IMR-90 (cell line): ENCODE results near the gene RAP1GAP.

Experiments
- CEBPB ChIP-seq: IDR thresholded peaks from 2 replicates; pipeline ENCODE4 v1.6.1; 2012; ENCODE audit warnings: low read depth, low read length, improper control_type of control experiment
- CTCF ChIP-seq: conservative IDR thresholded peaks from 2 replicates; pipeline ENCODE4 v1.5.1; 2012; ENCODE audit warnings: mild to moderate bottlenecking, low read depth, low read length, improper control_type of control experiment
- FOS ChIP-seq: fragments of 150-350 bp; IDR thresholded peaks from 2 replicates; pipeline ENCODE4 v1.6.1; 2016; ENCODE audit warnings: low read depth, low read length
- MAFK ChIP-seq: IDR thresholded peaks from 2 replicates; pipeline ENCODE4 v1.6.1; 2012; ENCODE audit warnings: low read depth, low read length, improper control_type of control experiment
- MAZ ChIP-seq: IDR thresholded peaks from 2 replicates; pipeline ENCODE4 v1.6.1; 2012; ENCODE audit warnings: low read depth, mild to moderate bottlenecking, low read length, improper control_type of control experiment, moderate library complexity, borderline replicate concordance
- MXI1 ChIP-seq: IDR thresholded peaks from 2 replicates; pipeline ENCODE4 v1.6.1; 2012; ENCODE audit warnings: low read depth, mild to moderate bottlenecking, low read length, moderate library complexity, borderline replicate concordance
- POLR2A ChIP-seq: IDR thresholded peaks from 2 replicates; pipeline ENCODE4 v1.6.1; 2012; ENCODE audit warnings: mild to moderate bottlenecking, low read depth, low read length
- RCOR1 ChIP-seq: IDR thresholded peaks from 2 replicates; pipeline ENCODE4 v1.6.1; 2012; ENCODE audit warnings: mild to moderate bottlenecking, low read length, improper control_type of control experiment; ENCODE audit not compliant: insufficient replicate concordance
- RFX5 ChIP-seq: IDR thresholded peaks from 2 replicates; pipeline ENCODE4 v1.8.0; 2012; ENCODE audit warnings: low read depth, mild to moderate bottlenecking, low read length, moderate library complexity

GRCh38 chr1:21657456-21658190 is 11.5 kb downstream of the RAP1GAP start:
- TF ChIP-seq CTCF (no peak), POLR2A (no peak), RFX5 (no peak), MAFK (no peak), MXI1 (no peak), RCOR1 (no peak), MAZ (no peak), CEBPB (no peak), FOS (no peak)
